Mesendoderm (in vitro differentiated cells): Measurements from ENCODE around the gene RPS2.

Source experiments
- DNase-seq: peaks from one replicate; pipeline ENCODE4 v3.0.0; 2013
- H2AK5ac ChIP-seq: 2 replicates; pipeline ENCODE4 v1.6.1; 2013; ENCODE audit warnings: low read length, inconsistent platforms
- H2BK120ac ChIP-seq: 2 replicates; pipeline ENCODE4 v1.6.1; 2013; ENCODE audit warnings: low read depth, mild to moderate bottlenecking, low read length, moderate library complexity, mixed read lengths
- H2BK15ac ChIP-seq: replicated peaks from 2 replicates; pipeline ENCODE4 v1.6.1; 2013; ENCODE audit warnings: low read depth, mild to moderate bottlenecking, moderate library complexity
- H2BK5ac ChIP-seq: 2 replicates; pipeline ENCODE4 v1.6.1; 2013; ENCODE audit warnings: low read length, inconsistent platforms
- H3K18ac ChIP-seq: 2 replicates; pipeline ENCODE4 v1.6.1; 2013; ENCODE audit warnings: mild to moderate bottlenecking, low read length, mixed read lengths
- H3K23ac ChIP-seq: one replicate; pipeline ENCODE4 v1.6.1; 2013; ENCODE audit warnings: low read length
- H3K27ac ChIP-seq: 2 replicates; pipeline ENCODE4 v1.5.1; 2013; ENCODE audit warnings: low read depth, mild to moderate bottlenecking, inconsistent platforms, low read length, moderate library complexity
- H3K27me3 ChIP-seq: 2 replicates; pipeline ENCODE4 v1.6.1; 2013; ENCODE audit warnings: low read length, control low read depth, mild to moderate bottlenecking, inconsistent platforms; ENCODE audit not compliant: insufficient read depth, poor library complexity
- H3K36me3 ChIP-seq: 2 replicates; pipeline ENCODE4 v1.6.1; 2013; ENCODE audit warnings: low read length, inconsistent platforms; ENCODE audit not compliant: control insufficient read depth, insufficient read depth
- H3K4ac ChIP-seq: one replicate; pipeline ENCODE4 v1.6.1; 2013; ENCODE audit warnings: low read depth, mild to moderate bottlenecking, low read length, moderate library complexity
- H3K4me1 ChIP-seq: 2 replicates; pipeline ENCODE4 v1.6.1; 2013; ENCODE audit warnings: low read depth, low read length, inconsistent platforms; ENCODE audit not compliant: control insufficient read depth
- H3K4me2 ChIP-seq: 2 replicates; pipeline ENCODE4 v1.6.1; 2013; ENCODE audit warnings: low read length
- H3K4me3 ChIP-seq: 2 replicates; pipeline ENCODE4 v1.5.1; 2013; ENCODE audit warnings: mild to moderate bottlenecking, low read length
- H3K56ac ChIP-seq: one replicate; pipeline ENCODE4 v1.6.1; 2013; ENCODE audit warnings: low read length
- H3K79me1 ChIP-seq: 2 replicates; pipeline ENCODE4 v1.6.1; 2013; ENCODE audit warnings: low read length, inconsistent platforms
- H3K79me2 ChIP-seq: 2 replicates; pipeline ENCODE4 v1.6.1; 2013; ENCODE audit warnings: mild to moderate bottlenecking, low read length; ENCODE audit not compliant: control insufficient read depth, insufficient read depth
- H3K9ac ChIP-seq: 2 replicates; pipeline ENCODE4 v1.6.1; 2013; ENCODE audit warnings: low read length, inconsistent platforms
- H4K5ac ChIP-seq: one replicate; pipeline ENCODE4 v1.6.1; 2013; ENCODE audit warnings: low read length
- H4K8ac ChIP-seq: one replicate; pipeline ENCODE4 v1.6.1; 2013; ENCODE audit warnings: low read depth, mild to moderate bottlenecking, control low read depth, low read length, moderate library complexity
- WGBS: extraction: QIAGEN DNeasy Blood & Tissue Kit; methylation state at CpG from one replicate; pipeline ENCODE4 v1.1.7; 2013; ENCODE audit warnings: low lambda C conversion rate, missing lambda C conversion rate; ENCODE audit not compliant: insufficient coverage; ENCODE audit errors: extremely low coverage; 5-methylcytosine and 5-hydroxymethylcytosine counted together

The RPS2 gene

DNA sequence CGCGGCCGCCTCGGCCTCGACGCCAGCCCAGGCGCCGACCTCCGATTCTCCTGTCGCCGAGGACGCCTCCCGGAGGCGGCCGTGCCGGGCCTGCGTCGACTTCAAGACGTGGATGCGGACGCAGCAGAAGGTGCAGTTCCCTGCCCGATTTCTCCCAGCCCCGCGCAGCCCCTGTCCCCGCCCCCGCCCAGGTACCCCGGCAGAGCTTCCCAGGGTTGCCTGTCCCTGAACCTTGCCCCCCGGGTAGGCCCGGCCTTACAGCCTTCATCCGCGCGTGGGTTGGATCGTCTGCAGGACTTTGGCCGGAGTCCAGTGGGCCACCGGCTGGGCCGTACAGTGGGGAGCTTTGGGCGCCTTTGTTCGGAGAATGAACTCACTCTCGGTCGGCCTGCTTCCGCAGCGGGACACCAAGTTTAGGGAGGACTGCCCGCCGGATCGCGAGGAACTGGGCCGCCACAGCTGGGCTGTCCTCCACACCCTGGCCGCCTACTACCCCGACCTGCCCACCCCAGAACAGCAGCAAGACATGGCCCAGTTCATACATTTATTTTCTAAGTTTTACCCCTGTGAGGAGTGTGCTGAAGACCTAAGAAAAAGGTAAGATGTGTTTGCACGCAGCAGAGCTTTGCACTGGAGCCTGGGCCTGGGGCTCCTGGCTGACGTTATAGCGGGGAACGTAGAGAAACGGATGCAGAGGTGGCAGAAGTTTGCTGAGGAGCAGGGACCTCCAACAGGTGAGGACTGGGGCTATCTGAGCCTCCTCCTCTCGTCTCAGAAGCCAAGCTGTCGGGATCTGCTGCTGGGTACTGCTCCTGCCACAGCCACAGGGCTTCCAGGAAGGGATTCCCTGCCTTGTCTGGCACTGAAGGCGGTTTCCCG lies 20.0 kb upstream of the RPS2 start:
- Histone ChIP-seq H3K4me1 (peaks cover 5% of the 10 kb centered on the region), H3K9ac (peak overlapping the region; percentile 91), H2BK120ac (no peak overlapping the region), H3K4me3 (peak overlapping the region; percentile 78), H3K27ac (peak overlapping the region; percentile 64), H3K79me1 (peaks cover 10% of the 10 kb centered on the region), H3K36me3 (peaks cover 3% of the 10 kb centered on the region), H4K5ac (no peak overlapping the region), H2AK5ac (no peak overlapping the region), H3K23ac (no peak overlapping the region), H3K4ac (peak overlapping the region; percentile 61), H3K27me3 (peaks cover 9% of the 10 kb centered on the region), H3K79me2 (peaks cover 2% of the 10 kb centered on the region), H2BK15ac (no peak overlapping the region), H4K8ac (no peak overlapping the region), H3K4me2 (peak overlapping the region; percentile 43), H2BK5ac (no peak overlapping the region), H3K18ac (peak overlapping the region; percentile 72), H3K56ac (peak overlapping the region; percentile 96)
- DNase-seq, result no peak
- no CpG with 5 or more reads among the region's 58 CpGs for WGBS

DNA sequence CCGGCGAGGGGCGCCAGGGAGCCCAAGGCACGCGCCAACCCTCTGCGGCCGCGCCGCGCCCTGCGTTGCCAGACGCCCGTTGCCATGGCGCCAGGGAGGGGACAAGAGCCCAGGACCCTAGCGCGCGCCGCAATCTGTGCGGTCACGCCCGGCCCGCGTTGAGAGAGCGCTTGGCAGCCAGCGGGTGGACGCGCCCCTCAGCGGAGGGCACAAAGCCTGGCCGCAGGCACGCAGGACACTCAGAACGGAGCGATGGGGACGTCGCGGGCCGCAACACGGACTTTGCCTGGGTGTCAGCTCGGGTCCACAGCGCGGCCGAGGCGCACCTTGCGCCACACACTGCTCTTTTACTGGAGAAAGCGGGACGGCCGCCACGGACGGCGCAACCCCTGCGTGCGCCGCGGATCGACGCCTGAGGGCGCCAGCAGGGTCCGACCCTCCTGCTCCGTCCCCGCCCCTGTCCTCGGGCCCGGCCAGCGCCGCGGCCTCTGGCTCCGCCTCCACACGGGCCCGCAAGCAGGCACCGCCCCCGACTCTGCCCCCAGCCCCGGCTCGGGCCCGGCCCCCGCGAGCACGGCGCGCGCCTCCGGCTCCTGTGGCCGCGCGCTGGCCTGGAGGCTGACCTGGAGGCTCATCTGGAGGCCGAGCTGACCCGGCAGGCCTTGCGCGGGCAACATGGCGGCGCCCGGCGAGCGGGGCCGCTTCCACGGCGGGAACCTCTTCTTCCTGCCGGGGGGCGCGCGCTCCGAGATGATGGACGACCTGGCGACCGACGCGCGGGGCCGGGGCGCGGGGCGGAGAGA lies 19.1 kb upstream of the RPS2 start, which contains the start of gene GFER:
Gene GFER, plus strand, starts transcription at position 650 of the 803 bp plus-strand sequence. Its CDS starts 26 bp downstream, at position 676.
- DNase-seq, result peak; percentile 96
- WGBS, result no CpG with 5 or more reads among the region's 109 CpGs

DNA sequence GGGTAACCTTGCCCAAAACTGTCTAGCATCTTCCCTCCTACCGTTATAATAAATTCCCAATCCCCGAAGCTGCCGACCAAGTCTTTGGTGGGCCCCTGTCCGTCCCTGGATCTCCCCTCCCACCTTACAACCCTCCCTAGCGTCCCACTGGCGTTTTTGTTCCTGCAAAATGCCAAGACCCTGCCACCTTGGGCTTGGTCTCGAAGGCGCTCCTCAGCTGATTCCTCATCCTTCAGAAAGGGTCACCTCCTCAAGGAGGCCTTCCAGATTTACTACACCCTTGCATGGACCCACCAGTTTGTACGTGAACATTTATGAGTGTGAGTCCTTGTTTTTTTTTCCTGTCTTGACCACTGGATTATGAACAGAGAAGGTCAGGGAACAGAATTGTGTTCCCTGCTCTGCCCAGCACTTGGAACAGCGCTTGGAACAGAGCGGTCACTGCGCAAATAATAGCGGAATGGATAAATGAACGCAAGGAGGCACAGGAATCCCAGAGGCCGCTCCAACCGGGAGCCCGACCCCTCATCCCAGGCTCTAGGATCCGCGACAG lies 18.4 kb upstream of the RPS2 start:
- Histone ChIP-seq H3K27me3 (peaks cover 9% of the 10 kb centered on the region), H3K4me2 (no peak overlapping the region), H3K79me2 (peaks cover 2% of the 10 kb centered on the region), H2BK15ac (no peak overlapping the region), H3K4me3 (no peak overlapping the region), H4K5ac (no peak overlapping the region), H2BK120ac (no peak overlapping the region), H3K9ac (peak overlapping the region; percentile 37), H3K4me1 (peaks cover 5% of the 10 kb centered on the region), H2AK5ac (no peak overlapping the region), H3K23ac (no peak overlapping the region), H4K8ac (no peak overlapping the region), H3K27ac (no peak overlapping the region), H2BK5ac (no peak overlapping the region), H3K36me3 (peaks cover 3% of the 10 kb centered on the region), H3K79me1 (peaks cover 10% of the 10 kb centered on the region), H3K18ac (no peak overlapping the region), H3K56ac (no peak overlapping the region), H3K4ac (no peak overlapping the region)
- DNase-seq, result no peak
- WGBS, result no CpG with 5 or more reads among the region's 19 CpGs

More for the DNA sequence above, 19.1 kb upstream of the RPS2 start, which contains the start of gene GFER:
- Histone ChIP-seq H3K56ac (peak within 1 kb of the TSS; percentile 96), H3K27ac (peak within 1 kb of the TSS; percentile 64), H2BK15ac (no peak within 1 kb of the TSS), H3K23ac (no peak within 1 kb of the TSS), H3K36me3 (peaks cover 3% of the 10 kb centered on the region), H3K4ac (peak within 1 kb of the TSS; percentile 61), H2BK120ac (no peak within 1 kb of the TSS), H3K4me2 (peak within 1 kb of the TSS; percentile 84), H3K79me2 (peaks cover 2% of the 10 kb centered on the region), H2BK5ac (no peak within 1 kb of the TSS), H2AK5ac (no peak within 1 kb of the TSS), H3K79me1 (peaks cover 10% of the 10 kb centered on the region), H3K4me3 (peak within 1 kb of the TSS; percentile 78), H4K8ac (no peak within 1 kb of the TSS), H4K5ac (no peak within 1 kb of the TSS), H3K27me3 (peaks cover 9% of the 10 kb centered on the region), H3K4me1 (peaks cover 5% of the 10 kb centered on the region), H3K18ac (peak within 1 kb of the TSS; percentile 72), H3K9ac (peak within 1 kb of the TSS; percentile 91)

DNA sequence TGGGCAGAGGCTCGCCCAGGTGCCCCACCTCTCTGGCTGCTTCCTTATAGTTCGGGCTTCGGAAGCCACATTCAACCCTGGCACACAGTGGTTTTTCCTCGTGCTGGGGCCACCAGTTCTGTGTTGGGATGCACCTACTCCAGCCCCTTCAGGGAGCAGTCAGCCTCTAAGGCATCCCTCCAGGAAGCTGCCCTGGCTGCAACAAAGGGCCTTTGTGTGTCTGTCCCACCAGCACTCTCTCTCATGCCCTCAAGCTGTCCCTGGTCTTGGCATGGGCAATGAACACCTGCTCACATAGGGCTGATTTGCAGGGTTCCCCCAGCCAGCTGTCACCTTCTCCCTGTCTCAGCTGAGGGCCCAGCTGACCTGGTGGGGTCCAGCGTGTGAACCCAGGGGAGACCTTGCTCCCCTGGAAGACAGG lies 17.4 kb upstream of the RPS2 start:
- H3K56ac ChIP-seq, result no peak overlapping the region
- no peak overlapping the region for H3K4me2 ChIP-seq
- no peak overlapping the region for H3K27ac ChIP-seq
- H3K9ac ChIP-seq, result no peak overlapping the region
- no peak overlapping the region for H2AK5ac ChIP-seq
- H2BK120ac ChIP-seq, result no peak overlapping the region
- H4K8ac ChIP-seq, result no peak overlapping the region
- no peak overlapping the region for H3K4me3 ChIP-seq
- peaks cover 10% of the 10 kb centered on the region for H3K79me1 ChIP-seq
- H3K4ac ChIP-seq, result no peak overlapping the region
- H2BK5ac ChIP-seq, result no peak overlapping the region
- no peak overlapping the region for H3K23ac ChIP-seq
- peaks cover 9% of the 10 kb centered on the region for H3K27me3 ChIP-seq
- H3K36me3 ChIP-seq, result peaks cover 3% of the 10 kb centered on the region
- H4K5ac ChIP-seq, result no peak overlapping the region
- H3K4me1 ChIP-seq, result peaks cover 5% of the 10 kb centered on the region
- WGBS, result no CpG with 5 or more reads among the region's 5 CpGs
- no peak for DNase-seq
- H3K18ac ChIP-seq, result no peak overlapping the region
- H2BK15ac ChIP-seq, result no peak overlapping the region
- peaks cover 2% of the 10 kb centered on the region for H3K79me2 ChIP-seq

DNA sequence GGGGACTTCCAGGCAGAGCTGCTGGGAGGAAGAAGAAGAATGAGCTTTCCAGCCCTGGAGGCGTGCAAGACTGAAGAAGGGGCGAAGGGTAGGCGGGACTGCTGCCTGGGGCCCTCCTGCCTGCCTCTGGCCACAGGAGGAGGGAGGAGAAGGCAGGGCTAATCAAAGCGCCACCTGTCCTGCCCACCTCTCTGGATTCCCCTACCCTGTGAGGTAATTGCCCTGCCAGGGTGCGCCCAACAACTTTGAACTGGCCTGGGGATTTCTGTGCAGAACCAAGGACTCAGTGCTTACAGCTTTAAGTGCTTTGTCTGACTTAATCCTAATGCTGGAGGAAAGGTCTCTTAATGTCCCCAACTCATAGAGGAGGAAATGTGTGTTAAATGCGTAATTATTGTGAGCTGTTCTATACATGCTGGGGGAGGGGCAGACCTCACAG lies 16.8 kb upstream of the RPS2 start, which contains the start of gene NOXO1:
Gene NOXO1, minus strand, starts transcription at position 72 of the 439 bp plus-strand sequence. CDS start 290 bp downstream, outside the sequence.
- Histone ChIP-seq H3K9ac (no peak within 1 kb of the TSS), H2BK5ac (no peak within 1 kb of the TSS), H4K8ac (no peak within 1 kb of the TSS), H3K79me2 (peaks cover 2% of the 10 kb centered on the region), H3K4me2 (no peak within 1 kb of the TSS), H3K79me1 (peaks cover 10% of the 10 kb centered on the region), H2AK5ac (no peak within 1 kb of the TSS), H3K23ac (peak within 1 kb of the TSS; percentile 20), H2BK120ac (no peak within 1 kb of the TSS), H3K4me3 (no peak within 1 kb of the TSS), H3K4me1 (peaks cover 5% of the 10 kb centered on the region), H3K4ac (no peak within 1 kb of the TSS), H3K27ac (no peak within 1 kb of the TSS), H2BK15ac (no peak within 1 kb of the TSS), H4K5ac (no peak within 1 kb of the TSS), H3K27me3 (peaks cover 9% of the 10 kb centered on the region), H3K18ac (no peak within 1 kb of the TSS), H3K56ac (peak within 1 kb of the TSS; percentile 7), H3K36me3 (peaks cover 3% of the 10 kb centered on the region)
- DNase-seq, result peak; percentile 19
- no CpG with 5 or more reads among the region's 6 CpGs for WGBS
